Memory B cell (primary cell): ENCODE data around the gene EPN2.

Experiments
- ATAC-seq: fragments of 150-1000 bp; cut with Tn5 transposase; 2 replicates; pipeline ENCODE4 v1.10.0; 2021; ENCODE audit warnings: low read depth, mild to moderate bottlenecking, moderate library complexity
- DNase-seq, 2 donors: peaks; one replicate each; pipeline ENCODE4 v3.0.0; 2022; ENCODE audit warnings: low spot score in 2 of 2
- H3K27ac Mint-ChIP-seq: one replicate; pipeline ENCODE4 v1.8.0; 2022; ENCODE audit warnings: mild to moderate bottlenecking, moderate library complexity, mixed read lengths
- H3K27me3 Mint-ChIP-seq: one replicate; pipeline ENCODE4 v1.8.0; 2022; ENCODE audit warnings: mixed read lengths
- H3K36me3 Mint-ChIP-seq: one replicate; pipeline ENCODE4 v1.8.0; 2022; ENCODE audit warnings: mild to moderate bottlenecking, mixed read lengths
- H3K4me1 Mint-ChIP-seq: one replicate; pipeline ENCODE4 v1.8.0; 2022; ENCODE audit warnings: mixed read lengths
- H3K4me3 Mint-ChIP-seq: one replicate; pipeline ENCODE4 v1.8.0; 2022; ENCODE audit warnings: mild to moderate bottlenecking, moderate library complexity, mixed read lengths
- H3K9me3 Mint-ChIP-seq: one replicate; pipeline ENCODE4 v1.8.0; 2022; ENCODE audit warnings: mixed read lengths

EPN2 gene

GRCh38 chr17:19362277-19363113 is 125.3 kb downstream of the EPN2 start, which contains the start of gene B9D1:
Gene B9D1, minus strand, starts transcription at chr17:19362723. Its CDS starts 154 bp downstream, at chr17:19362569.
- peak; percentile 92 to 98 for DNase-seq
- H3K36me3 Mint-ChIP-seq = no peaks in the 10 kb centered on the region
- peaks cover 3% of the 10 kb centered on the region for H3K27me3 Mint-ChIP-seq

GRCh38 chr17:19363114-19363438 is 125.9 kb downstream of the EPN2 start:
- H3K4me3 Mint-ChIP-seq = peak overlapping the region; percentile 88

More at GRCh38 chr17:19362277-19363113, 125.3 kb downstream of the EPN2 start, which contains the start of gene B9D1:
- H3K4me1 Mint-ChIP-seq = peaks cover 18% of the 10 kb centered on the region
- ATAC-seq = peak; percentile 87
- no peaks in the 10 kb centered on the region for H3K9me3 Mint-ChIP-seq
- H3K4me3 Mint-ChIP-seq = peak within 1 kb of the TSS; percentile 88
- H3K27ac Mint-ChIP-seq = peak within 1 kb of the TSS; percentile 78

GRCh38 chr17:19363460-19364035 is 126.4 kb downstream of the EPN2 start:
- ATAC-seq (no peak), DNase-seq (no peak)
- Mint-ChIP-seq H3K36me3 (no peaks in the 10 kb centered on the region), H3K4me1 (peaks cover 18% of the 10 kb centered on the region), H3K27ac (peak overlapping the region; percentile 62), H3K4me3 (peak overlapping the region; percentile 43), H3K9me3 (no peaks in the 10 kb centered on the region), H3K27me3 (peaks cover 3% of the 10 kb centered on the region)

More at GRCh38 chr17:19363114-19363438, 125.9 kb downstream of the EPN2 start:
- H3K9me3 Mint-ChIP-seq = no peaks in the 10 kb centered on the region
- ATAC-seq (no peak), DNase-seq (no peak)
- peaks cover 18% of the 10 kb centered on the region for H3K4me1 Mint-ChIP-seq
- peaks cover 3% of the 10 kb centered on the region for H3K27me3 Mint-ChIP-seq
- H3K36me3 Mint-ChIP-seq = no peaks in the 10 kb centered on the region
- H3K27ac Mint-ChIP-seq = peak overlapping the region; percentile 78

GRCh38 chr17:19364699-19365498 is 127.7 kb downstream of the EPN2 start:
- DNase-seq = no peak
- peaks cover 25% of the 10 kb centered on the region for H3K4me1 Mint-ChIP-seq
- no peaks in the 10 kb centered on the region for H3K9me3 Mint-ChIP-seq
- H3K27me3 Mint-ChIP-seq = no peaks in the 10 kb centered on the region
- ATAC-seq = no peak
- H3K36me3 Mint-ChIP-seq = no peaks in the 10 kb centered on the region
- no peak overlapping the region for H3K4me3 Mint-ChIP-seq
- H3K27ac Mint-ChIP-seq = no peak overlapping the region

- H3K4me3 Mint-ChIP-seq = no peak overlapping the region
- DNase-seq (no peak), ATAC-seq (no peak)
- no peak overlapping the region for H3K27ac Mint-ChIP-seq
- no peaks in the 10 kb centered on the region for H3K9me3 Mint-ChIP-seq
- no peaks in the 10 kb centered on the region for H3K27me3 Mint-ChIP-seq
- H3K36me3 Mint-ChIP-seq = no peaks in the 10 kb centered on the region
- peaks cover 30% of the 10 kb centered on the region for H3K4me1 Mint-ChIP-seq
Observed at GRCh38 chr17:19365499-19365817, 128.3 kb downstream of the EPN2 start.

- no peak overlapping the region for H3K4me3 Mint-ChIP-seq
- H3K27me3 Mint-ChIP-seq = no peaks in the 10 kb centered on the region
- peaks cover 35% of the 10 kb centered on the region for H3K4me1 Mint-ChIP-seq
- DNase-seq (no peak), ATAC-seq (no peak)
- H3K36me3 Mint-ChIP-seq = no peaks in the 10 kb centered on the region
- no peaks in the 10 kb centered on the region for H3K9me3 Mint-ChIP-seq
- H3K27ac Mint-ChIP-seq = peak overlapping the region; percentile 43
Observed at GRCh38 chr17:19365833-19366636, 128.9 kb downstream of the EPN2 start.

GRCh38 chr17:19366637-19366972 is 129.4 kb downstream of the EPN2 start:
- ATAC-seq = no peak
- H3K27ac Mint-ChIP-seq = peak overlapping the region; percentile 43

GRCh38 chr17:19368229-19368628 is 131.1 kb downstream of the EPN2 start:
- ATAC-seq = no peak
- Mint-ChIP-seq H3K9me3 (no peaks in the 10 kb centered on the region), H3K36me3 (no peaks in the 10 kb centered on the region), H3K4me1 (peaks cover 38% of the 10 kb centered on the region), H3K4me3 (no peak overlapping the region), H3K27me3 (no peaks in the 10 kb centered on the region), H3K27ac (peak overlapping the region; percentile 82)
- DNase-seq = no peak

More at GRCh38 chr17:19366637-19366972, 129.4 kb downstream of the EPN2 start:
- Mint-ChIP-seq H3K4me1 (peaks cover 37% of the 10 kb centered on the region), H3K27me3 (no peaks in the 10 kb centered on the region), H3K36me3 (no peaks in the 10 kb centered on the region), H3K9me3 (no peaks in the 10 kb centered on the region), H3K4me3 (no peak overlapping the region)
- no peak for DNase-seq

- no peaks in the 10 kb centered on the region for H3K9me3 Mint-ChIP-seq
- peaks cover 2% of the 10 kb centered on the region for H3K36me3 Mint-ChIP-seq
- H3K27ac Mint-ChIP-seq = peak overlapping the region; percentile 88
- H3K4me3 Mint-ChIP-seq = peak overlapping the region; percentile 0
- no peaks in the 10 kb centered on the region for H3K27me3 Mint-ChIP-seq
- DNase-seq (no peak), ATAC-seq (no peak)
- H3K4me1 Mint-ChIP-seq = peaks cover 38% of the 10 kb centered on the region
Observed at GRCh38 chr17:19369107-19369778, 132.1 kb downstream of the EPN2 start.

GRCh38 chr17:19369846-19370492 is 132.8 kb downstream of the EPN2 start:
- peaks cover 2% of the 10 kb centered on the region for H3K36me3 Mint-ChIP-seq
- peak overlapping the region; percentile 88 for H3K27ac Mint-ChIP-seq
- no peaks in the 10 kb centered on the region for H3K9me3 Mint-ChIP-seq
- peaks cover 38% of the 10 kb centered on the region for H3K4me1 Mint-ChIP-seq
- H3K27me3 Mint-ChIP-seq = no peaks in the 10 kb centered on the region
- DNase-seq (no peak), ATAC-seq (peak; percentile 70)
- H3K4me3 Mint-ChIP-seq = peak overlapping the region; percentile 77

GRCh38 chr17:19370493-19370960 is 133.4 kb downstream of the EPN2 start:
- Mint-ChIP-seq H3K4me3 (peak overlapping the region; percentile 77), H3K27me3 (no peaks in the 10 kb centered on the region), H3K9me3 (no peaks in the 10 kb centered on the region), H3K4me1 (peaks cover 38% of the 10 kb centered on the region), H3K36me3 (peaks cover 2% of the 10 kb centered on the region), H3K27ac (peak overlapping the region; percentile 88)
- DNase-seq = peak in 1 of 2 donors; percentile 28
- ATAC-seq = peak; percentile 78

GRCh38 chr17:19371259-19372010 is 134.3 kb downstream of the EPN2 start:
- H3K4me1 Mint-ChIP-seq = peaks cover 40% of the 10 kb centered on the region
- H3K4me3 Mint-ChIP-seq = peak overlapping the region; percentile 77
- no peaks in the 10 kb centered on the region for H3K9me3 Mint-ChIP-seq
- H3K36me3 Mint-ChIP-seq = peaks cover 2% of the 10 kb centered on the region
- H3K27ac Mint-ChIP-seq = peak overlapping the region; percentile 88
- no peak for ATAC-seq
- H3K27me3 Mint-ChIP-seq = no peaks in the 10 kb centered on the region
- DNase-seq = no peak
